PFSK-1 (cell line): ENCODE results near the gene TKFC.

Experiments
- POLR2AphosphoS5 ChIP-seq: IDR thresholded peaks from 2 replicates; pipeline ENCODE4 v1.6.1; 2012; ENCODE audit warnings: low read depth, mild to moderate bottlenecking, control low read depth, low read length, moderate library complexity
- REST ChIP-seq, 2 experiments: IDR thresholded peaks; 2 replicates each; pipeline versions ENCODE4 v1.6.1 to v1.8.0; 2011 to 2012; ENCODE audit warnings: low read depth in 2 of 2, low read length in 2 of 2, control low read depth in 1 of 2, inconsistent platforms in 1 of 2, mild to moderate bottlenecking in 1 of 2, moderate library complexity in 1 of 2; ENCODE audit not compliant: insufficient read depth in 1 of 2
- SIN3A ChIP-seq: IDR thresholded peaks from 2 replicates; pipeline ENCODE4 v1.6.1; 2012; ENCODE audit warnings: mild to moderate bottlenecking, low read length, moderate library complexity, borderline replicate concordance; ENCODE audit not compliant: insufficient read depth
- TAF1 ChIP-seq: IDR thresholded peaks from 2 replicates; pipeline ENCODE4 v1.6.1; 2012; ENCODE audit warnings: low read length, control low read depth, borderline replicate concordance; ENCODE audit not compliant: insufficient read depth

- TF ChIP-seq POLR2AphosphoS5, result no peak
- TF ChIP-seq TAF1, result no peak
- TF ChIP-seq SIN3A, result no peak
- TF ChIP-seq REST (IDR thresholded peaks at IDR 0.05; ENCODE audit: insufficient read depth in 1 of 2, low read depth in 2 of 2, low read length in 2 of 2), result no peak
Observed at GRCh38 chr11:61327669-61328071, 5.4 kb upstream of the TKFC start.
